Measurements from ENCODE around the gene SRRM5. TPM values are rescaled to one million over a fixed set of nuclear protein-coding genes. Genes with fewer than 3 reads are reported as not detected.
A peak's percentile ranks its signal among the peaks of the same experiment; 100 is the strongest.

The SRRM5 gene
- total and polyA plus RNA-seq, 12 donors, result 0.11 to 1.6 (median 0.24) TPM; not detected in 2

DNA sequence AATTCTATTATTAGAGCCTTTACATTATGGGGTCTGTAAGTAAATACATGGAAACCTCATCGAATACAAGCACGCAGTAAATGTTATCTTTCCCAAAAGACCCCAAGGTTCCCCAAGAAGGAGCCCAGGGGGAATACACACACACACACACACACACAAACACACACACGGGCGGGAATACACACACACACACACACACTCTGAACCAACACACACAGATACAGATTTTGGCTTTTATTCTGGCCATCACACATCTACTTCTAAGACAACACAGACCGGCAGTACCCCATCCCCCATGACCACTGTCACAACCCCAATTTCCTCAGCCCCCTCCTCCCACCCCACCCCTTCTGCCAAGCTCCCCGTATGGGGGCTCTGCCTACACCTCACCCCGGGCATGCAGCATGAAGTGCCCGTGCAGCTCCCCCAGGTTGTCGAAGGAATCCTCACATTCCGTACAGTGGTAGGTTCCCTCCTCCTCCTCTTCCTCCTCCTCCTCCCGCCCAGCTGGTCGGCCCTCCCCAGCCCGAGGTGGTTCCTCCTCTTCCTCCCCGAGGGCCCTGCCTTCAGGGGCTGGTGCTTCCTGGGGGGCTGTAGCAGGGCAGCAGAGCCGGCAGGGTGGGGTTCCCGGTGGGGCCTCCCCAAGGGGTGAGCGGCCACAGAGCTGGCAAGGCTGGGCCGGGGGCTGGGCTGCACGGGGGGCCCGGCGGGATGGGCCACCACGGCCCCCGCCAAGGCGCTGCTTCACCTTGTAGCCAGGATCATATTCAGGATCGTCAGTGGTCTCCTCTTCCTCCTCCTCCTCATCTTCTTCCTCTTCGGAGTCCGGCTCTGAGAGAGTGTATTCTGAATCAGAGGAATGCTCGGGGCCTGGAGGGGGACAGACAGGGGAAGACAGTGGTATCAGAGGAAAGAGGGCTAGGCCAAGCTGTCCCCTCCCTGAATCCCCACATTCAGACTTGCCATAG is 4.4 kb upstream of the SRRM5 start:
- no peak for TF ChIP-seq CTCF (IDR thresholded peaks at IDR 0.05)
- Histone ChIP-seq H3K4me3 (peak overlapping the region in 1 of 10 donors; percentile 20), H3K36me3 (peaks cover 0 to 51% (median 0%) of the 10 kb centered on the region in 9 donors)

DNA sequence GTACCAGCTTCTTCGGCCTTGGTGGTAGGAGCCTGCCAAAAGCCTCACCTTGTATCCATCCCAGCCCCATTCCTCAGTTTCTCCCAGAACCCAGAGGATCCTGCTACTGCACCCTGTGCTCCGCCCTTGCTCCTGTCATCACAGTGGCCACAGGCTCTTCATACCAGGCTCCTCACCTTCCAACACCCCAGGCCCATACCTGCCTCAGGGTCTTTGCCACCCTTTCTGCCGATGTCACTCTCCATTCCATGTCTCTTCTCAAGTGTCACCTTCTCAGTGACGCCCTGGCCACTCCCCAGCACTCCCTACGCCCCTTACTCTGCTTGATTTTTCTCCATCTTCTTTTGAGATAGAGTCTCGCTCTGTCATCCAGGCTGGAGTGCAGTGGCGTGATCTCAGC is 2.0 kb upstream of the SRRM5 start:
- Histone ChIP-seq H3K27me3 (no peaks in the 10 kb centered on the region), H3K27ac (no peak overlapping the region), H3K4me3 (no peak overlapping the region), H3K4me1 (peaks cover 0 to 11% (median 0%) of the 10 kb centered on the region in 9 donors), H3K36me3 (peaks cover 0 to 63% (median 4%) of the 10 kb centered on the region in 9 donors), H3K9me3 (no peaks in the 10 kb centered on the region)
- no peak for TF ChIP-seq CTCF (IDR thresholded peaks at IDR 0.05)
- ATAC-seq (no peak), DNase-seq (no peak)
- intact Hi-C loops (cut with DNase I), result no loop called here
- WGBS, 2 donors, result 83 to 89% methylated on average over 7 of the region's 7 CpGs

More for the DNA sequence above, 4.4 kb upstream of the SRRM5 start:
- WGBS, 2 donors, result 67 to 78% methylated on average over 28 of the region's 28 CpGs
- peaks cover 0 to 11% (median 0%) of the 10 kb centered on the region in 9 donors for H3K4me1 ChIP-seq
- DNase-seq, result no peak
- H3K27me3 ChIP-seq, result no peaks in the 10 kb centered on the region
- H3K9me3 ChIP-seq, result no peaks in the 10 kb centered on the region
- intact Hi-C loops (cut with DNase I), result no loop called here
- ATAC-seq, result peak in 1 of 8 donors; percentile 21
- no peak overlapping the region for H3K27ac ChIP-seq

- Histone ChIP-seq H3K27ac (no peak overlapping the region), H3K9me3 (no peaks in the 10 kb centered on the region), H3K4me1 (peaks cover 0 to 7% (median 0%) of the 10 kb centered on the region in 9 donors), H3K27me3 (no peaks in the 10 kb centered on the region), H3K36me3 (peaks cover 0 to 63% (median 4%) of the 10 kb centered on the region in 9 donors), H3K4me3 (no peak overlapping the region)
- no peak for ATAC-seq
- intact Hi-C loops (cut with DNase I), result no loop called here
- WGBS, 2 donors, result 72 to 77% methylated on average over 3 of the region's 3 CpGs
- no peak for TF ChIP-seq CTCF (IDR thresholded peaks at IDR 0.05)
- DNase-seq, result no peak
Measured at GRCh38 chr19:43610493-43610892, 1.4 kb upstream of the SRRM5 start.

DNA sequence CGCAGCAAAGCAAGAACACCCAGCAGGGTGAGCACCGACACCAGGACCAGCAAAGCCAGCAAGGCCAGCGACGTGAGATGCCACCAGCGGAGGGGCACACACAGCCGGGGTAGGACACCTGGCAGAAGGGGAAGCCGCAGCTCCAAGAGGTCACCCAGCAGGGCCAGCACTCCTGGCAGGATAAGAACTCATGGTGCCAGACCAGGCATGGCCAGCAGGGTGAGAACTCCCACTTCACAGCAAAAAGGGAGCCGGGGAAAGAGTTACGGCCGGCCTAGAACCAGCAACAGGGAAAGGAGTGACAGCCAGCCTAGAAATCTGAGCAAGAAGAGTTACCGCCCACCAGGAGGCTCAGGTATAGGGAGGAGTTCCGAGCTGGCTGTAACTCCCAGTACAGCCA is 486 bp downstream of the SRRM5 start:
- no peak for TF ChIP-seq CTCF (IDR thresholded peaks at IDR 0.05)
- H3K9me3 ChIP-seq, result no peaks in the 10 kb centered on the region
- no peaks in the 10 kb centered on the region for H3K27me3 ChIP-seq
- intact Hi-C loops (cut with DNase I), result no loop called here
- no peak overlapping the region for H3K4me3 ChIP-seq
- peaks cover 0 to 52% (median 4%) of the 10 kb centered on the region in 9 donors for H3K36me3 ChIP-seq
- no peak for ATAC-seq
- H3K27ac ChIP-seq, result no peak overlapping the region
- WGBS, 2 donors, result 97 to 98% methylated on average over 12 of the region's 12 CpGs
- no peak for DNase-seq
- H3K4me1 ChIP-seq, result no peaks in the 10 kb centered on the region
